ENCODE measurements around the gene GSN.

The GSN gene

GRCh38 chr9:121274851-121275250, 6.9 kb downstream of the GSN start:
- no peak for FAIRE-seq

GRCh38 chr9:121275781-121276658, 8.1 kb downstream of the GSN start:
- no peak for FAIRE-seq

- FAIRE-seq, result no peak
Measured at GRCh38 chr9:121277026-121277425, 9.1 kb downstream of the GSN start.

- FAIRE-seq, result no peak
Measured at GRCh38 chr9:121277518-121278295, 9.7 kb downstream of the GSN start.

- FAIRE-seq, result no peak
Measured at GRCh38 chr9:121278477-121279261, 10.7 kb downstream of the GSN start.

GRCh38 chr9:121279776-121280388, 11.9 kb downstream of the GSN start:
- no peak for FAIRE-seq

- no peak for FAIRE-seq
Measured at GRCh38 chr9:121280715-121281613, 13.0 kb downstream of the GSN start.

GRCh38 chr9:121281614-121282276, 13.8 kb downstream of the GSN start:
- no peak for FAIRE-seq

GRCh38 chr9:121282277-121283079, 14.5 kb downstream of the GSN start:
- FAIRE-seq, result no peak

- FAIRE-seq, result no peak
Measured at GRCh38 chr9:121283080-121283398, 15.1 kb downstream of the GSN start.

- no peak for FAIRE-seq
Measured at GRCh38 chr9:121283856-121284732, 16.1 kb downstream of the GSN start.

- no peak for FAIRE-seq
Measured at GRCh38 chr9:121284733-121285451, 16.9 kb downstream of the GSN start.

GRCh38 chr9:121285835-121286687, 18.1 kb downstream of the GSN start:
- no peak for FAIRE-seq

GRCh38 chr9:121286688-121286972, 18.7 kb downstream of the GSN start:
- no peak for FAIRE-seq

GRCh38 chr9:121286973-121287741, 19.2 kb downstream of the GSN start:
- FAIRE-seq, result no peak

GRCh38 chr9:121288673-121289025, 20.7 kb downstream of the GSN start:
- no peak for FAIRE-seq
